Brain microvascular endothelial cell (primary cell): ENCODE measurements around the gene BMAL1.

Source experiments
- DNase-seq: peaks from one replicate; pipeline ENCODE4 v3.0.0-alpha.2; 2020
- H3K27ac ChIP-seq: fragments of 250-450 bp; sonication (Bioruptor Pico); 2 replicates; pipeline ENCODE4 v1.5.1; 2020; ENCODE audit warnings: mild to moderate bottlenecking, moderate library complexity
- H3K27me3 ChIP-seq: fragments of 250-450 bp; sonication (Bioruptor Pico); replicated peaks from 2 replicates; pipeline ENCODE4 v1.5.1; 2020; ENCODE audit warnings: mild to moderate bottlenecking
- H3K36me3 ChIP-seq: fragments of 250-450 bp; sonication (Bioruptor Pico); replicated peaks from 2 replicates; pipeline ENCODE4 v1.5.1; 2020; ENCODE audit warnings: mild to moderate bottlenecking
- H3K4me3 ChIP-seq: 2 replicates; pipeline ENCODE4 v1.5.1; 2011; ENCODE audit warnings: low read depth, mild to moderate bottlenecking, control low read depth, low read length, moderate library complexity
- in situ Hi-C: cut with HindIII; loops from 2 replicates; pipeline ENCODE4 v1.10.0; 2017; ENCODE audit warnings: low sequenced_read_pairs, low pct_ligation_motif_present
- TF ChIP-seq, protein P1 (sequence below): IDR thresholded peaks from 2 replicates; pipeline ENCODE4 v1.5.1; 2011; ENCODE audit warnings: low read depth, mild to moderate bottlenecking, moderate library complexity, low read length, control low read depth, inconsistent platforms; ENCODE audit errors: missing control alignments

BMAL1 gene

DNA sequence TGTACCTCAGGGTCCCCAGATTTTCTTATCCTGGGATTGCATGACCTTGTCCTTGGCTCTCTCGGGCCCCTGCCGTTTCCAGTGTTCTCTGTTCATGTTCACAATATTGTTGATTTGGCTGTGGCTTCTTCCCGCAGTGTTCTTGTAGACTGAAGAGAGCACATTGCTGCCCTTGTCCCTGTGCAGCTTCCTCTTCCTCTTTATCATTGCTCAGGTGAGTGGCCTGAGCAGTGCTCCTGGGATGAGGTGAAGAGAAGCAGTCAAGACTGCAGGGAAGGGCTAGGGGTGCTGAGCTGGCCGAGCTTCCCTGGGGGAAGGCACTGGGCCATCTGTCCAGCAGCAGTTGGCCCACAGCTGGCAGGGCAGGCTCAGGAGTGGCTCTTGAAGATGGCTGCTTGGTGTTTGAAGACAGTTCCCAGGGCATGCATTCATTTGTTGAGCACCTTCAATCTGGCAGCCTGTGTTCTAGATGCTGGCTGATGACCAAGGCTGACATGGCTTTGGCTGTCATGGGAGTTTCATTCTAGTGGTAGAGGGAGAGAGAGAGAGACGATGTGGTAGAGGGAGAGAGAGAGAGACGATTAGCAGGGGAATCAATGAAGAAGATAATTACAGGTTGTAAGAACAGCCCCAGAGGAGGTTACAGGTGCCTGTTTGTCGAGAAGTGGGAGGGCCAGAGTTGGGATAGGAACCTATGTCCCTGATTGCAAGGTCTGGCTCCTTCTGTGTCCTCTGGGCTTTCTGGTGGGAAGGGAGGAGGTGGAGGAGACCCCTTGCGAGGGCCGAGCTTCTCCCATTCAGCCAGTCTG, 17.4 kb downstream of the BMAL1 start:
- H3K36me3 ChIP-seq: no peaks in the 10 kb centered on the region
- H3K27me3 ChIP-seq: no peaks in the 10 kb centered on the region
- in situ Hi-C loops: no loop called here
- no peak overlapping the region for H3K27ac ChIP-seq
- no peak for DNase-seq
- H3K4me3 ChIP-seq: no peak overlapping the region
- TF ChIP-seq, protein P1, sequence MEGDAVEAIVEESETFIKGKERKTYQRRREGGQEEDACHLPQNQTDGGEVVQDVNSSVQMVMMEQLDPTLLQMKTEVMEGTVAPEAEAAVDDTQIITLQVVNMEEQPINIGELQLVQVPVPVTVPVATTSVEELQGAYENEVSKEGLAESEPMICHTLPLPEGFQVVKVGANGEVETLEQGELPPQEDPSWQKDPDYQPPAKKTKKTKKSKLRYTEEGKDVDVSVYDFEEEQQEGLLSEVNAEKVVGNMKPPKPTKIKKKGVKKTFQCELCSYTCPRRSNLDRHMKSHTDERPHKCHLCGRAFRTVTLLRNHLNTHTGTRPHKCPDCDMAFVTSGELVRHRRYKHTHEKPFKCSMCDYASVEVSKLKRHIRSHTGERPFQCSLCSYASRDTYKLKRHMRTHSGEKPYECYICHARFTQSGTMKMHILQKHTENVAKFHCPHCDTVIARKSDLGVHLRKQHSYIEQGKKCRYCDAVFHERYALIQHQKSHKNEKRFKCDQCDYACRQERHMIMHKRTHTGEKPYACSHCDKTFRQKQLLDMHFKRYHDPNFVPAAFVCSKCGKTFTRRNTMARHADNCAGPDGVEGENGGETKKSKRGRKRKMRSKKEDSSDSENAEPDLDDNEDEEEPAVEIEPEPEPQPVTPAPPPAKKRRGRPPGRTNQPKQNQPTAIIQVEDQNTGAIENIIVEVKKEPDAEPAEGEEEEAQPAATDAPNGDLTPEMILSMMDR: no peak

DNA sequence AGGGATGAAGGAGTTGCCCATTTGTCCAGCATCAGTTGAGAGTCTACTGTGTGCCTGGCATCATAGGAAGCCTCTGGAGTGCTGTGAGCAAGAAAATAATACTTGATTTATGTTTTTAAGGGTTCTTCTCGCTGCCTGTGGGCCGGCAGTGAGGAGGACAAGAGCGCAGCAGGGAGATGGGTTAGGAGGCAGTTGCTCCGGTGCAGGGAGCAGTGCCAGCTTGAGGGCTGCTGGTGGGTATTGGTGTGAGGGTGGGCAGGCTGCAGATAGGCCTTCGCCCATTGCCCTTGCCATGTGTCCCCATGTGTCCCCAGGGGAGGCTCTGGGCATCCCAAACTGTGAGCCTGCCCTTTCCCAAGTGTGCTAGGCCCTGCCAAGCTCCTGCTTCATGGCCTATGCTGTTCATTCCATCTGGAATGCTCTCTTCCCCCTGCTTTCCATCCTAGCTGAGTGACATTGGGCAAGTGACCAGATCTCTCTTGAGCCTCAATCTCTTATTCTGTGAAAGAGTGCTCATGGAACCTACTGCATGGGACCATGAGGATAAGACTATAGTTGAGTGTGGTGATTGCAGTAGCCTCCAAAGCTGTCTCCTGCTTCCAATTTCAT, 19.8 kb downstream of the BMAL1 start:
- Histone ChIP-seq H3K27ac (no peak overlapping the region), H3K4me3 (no peak overlapping the region), H3K27me3 (no peaks in the 10 kb centered on the region), H3K36me3 (no peaks in the 10 kb centered on the region)
- TF ChIP-seq, protein P1: no peak
- DNase-seq: no peak
- in situ Hi-C loops: no loop called here

- H3K36me3 ChIP-seq: no peaks in the 10 kb centered on the region
- no peak for DNase-seq
- TF ChIP-seq, protein P1: no peak
- H3K4me3 ChIP-seq: no peak overlapping the region
- H3K27me3 ChIP-seq: no peaks in the 10 kb centered on the region
- in situ Hi-C loops: no loop called here
- H3K27ac ChIP-seq: no peak overlapping the region
Observed at GRCh38 chr11:13297917-13298356, 20.3 kb downstream of the BMAL1 start.

GRCh38 chr11:13298765-13299164, 21.2 kb downstream of the BMAL1 start:
- Histone ChIP-seq H3K27me3 (no peaks in the 10 kb centered on the region), H3K36me3 (no peaks in the 10 kb centered on the region), H3K27ac (no peak overlapping the region), H3K4me3 (no peak overlapping the region)
- no peak for DNase-seq
- in situ Hi-C loops: no loop called here
- TF ChIP-seq, protein P1: no peak

- in situ Hi-C loops: no loop called here
- Histone ChIP-seq H3K27ac (no peak overlapping the region), H3K27me3 (no peaks in the 10 kb centered on the region), H3K4me3 (no peak overlapping the region), H3K36me3 (no peaks in the 10 kb centered on the region)
- no peak for DNase-seq
- TF ChIP-seq, protein P1: no peak
Observed at GRCh38 chr11:13301522-13301921, 23.9 kb downstream of the BMAL1 start.
